Caco-2 (cell line): ENCODE measurements around the gene ALDOB. TPM values are rescaled to one million over a fixed set of nuclear protein-coding genes. Genes with fewer than 3 reads are reported as not detected.

Experiments used
- BruUV-seq: library from RNA; stranded (reverse); fragments of 400-500 nt; replicated peaks from 2 replicates; lab custom pipeline; 2021; lab: Mats Ljungman, UMichigan
- CTCF ChIA-PET: fragments of 300-600 bp; sonication (Branson Sonifier 250); formaldehyde crosslinking; loops from one replicate; lab custom pipeline; 2022; ENCODE audit warnings: antibody characterized with exemption; lab: Charles Lee
- POLR2A ChIA-PET: fragments of 300-600 bp; sonication (Branson Sonifier 250); formaldehyde crosslinking; loops from one replicate; lab custom pipeline; 2022; ENCODE audit warnings: antibody characterized with exemption; lab: Charles Lee
- DNase-seq, 2 experiments: peaks; one replicate each; pipeline versions ENCODE4 v3.0.0 to v3.0.0-alpha.2; 2020 to 2022
- H3K27me3 ChIP-seq: replicated peaks from 2 replicates; pipeline ENCODE4 v1.6.0; 2011; ENCODE audit warnings: low read length; ENCODE audit not compliant: control insufficient read depth, insufficient read depth
- H3K36me3 ChIP-seq: 2 replicates; pipeline ENCODE4 v1.5.1; 2011; ENCODE audit warnings: low read length; ENCODE audit not compliant: control insufficient read depth, insufficient read depth
- H3K4me1 ChIP-seq: fragments of 250-450 bp; sonication (Bioruptor Pico); 2 replicates; pipeline ENCODE4 v1.5.1; 2020; ENCODE audit warnings: mild to moderate bottlenecking
- H3K4me3 ChIP-seq: 2 replicates; pipeline ENCODE4 v1.5.1; 2011; ENCODE audit warnings: low read depth, mild to moderate bottlenecking, control low read depth, low read length
- H3K9me3 ChIP-seq: fragments of 250-450 bp; sonication (Bioruptor Pico); 2 replicates; pipeline ENCODE4 v1.5.1; 2020; ENCODE audit warnings: mild to moderate bottlenecking, moderate library complexity
- H3K27ac Mint-ChIP-seq: one replicate; pipeline ENCODE4 v1.8.0; 2022; ENCODE audit warnings: mixed read lengths; ENCODE audit not compliant: unreplicated experiment
- H3K27me3 Mint-ChIP-seq: one replicate; pipeline ENCODE4 v1.8.0; 2022; ENCODE audit warnings: mixed read lengths; ENCODE audit not compliant: insufficient read depth, unreplicated experiment
- H3K36me3 Mint-ChIP-seq: one replicate; pipeline ENCODE4 v1.8.0; 2022; ENCODE audit warnings: mild to moderate bottlenecking, mixed read lengths; ENCODE audit not compliant: insufficient read depth, unreplicated experiment
- H3K4me1 Mint-ChIP-seq: one replicate; pipeline ENCODE4 v1.8.0; 2022; ENCODE audit warnings: low read depth, mixed read lengths; ENCODE audit not compliant: unreplicated experiment
- H3K4me3 Mint-ChIP-seq: one replicate; pipeline ENCODE4 v1.8.0; 2022; ENCODE audit warnings: mild to moderate bottlenecking, moderate library complexity, mixed read lengths; ENCODE audit not compliant: unreplicated experiment
- H3K9me3 Mint-ChIP-seq: one replicate; pipeline ENCODE4 v1.8.0; 2022; ENCODE audit warnings: mixed read lengths; ENCODE audit not compliant: unreplicated experiment
- CTCF ChIP-seq, 2 experiments: fragments of 200-600 bp in 1 of 2; IDR thresholded peaks; 1 replicate in 1 of 2; 2 replicates in 1 of 2; pipeline versions ENCODE4 v1.5.1 to v1.8.0; 2011 to 2022; ENCODE audit warnings: antibody characterized with exemption in 1 of 2, control low read depth in 1 of 2, inconsistent platforms in 1 of 2, low read depth in 1 of 2, low read length in 1 of 2, mild to moderate bottlenecking in 1 of 2, moderate library complexity in 1 of 2; ENCODE audit not compliant: insufficient read depth in 1 of 2, severe bottlenecking in 1 of 2, unreplicated experiment in 1 of 2
- intact Hi-C: fragments of 100-400 bp; cut with micrococcal nuclease; formaldehyde crosslinking; loops from one replicate; pipeline ENCODE4 v1.10.0; 2022; ENCODE audit not compliant: unreplicated experiment
- total RNA-seq: library from RNA; stranded (reverse); gene quantifications from 2 replicates; pipeline ENCODE4 v1.2.3, GENCODE V29; 2022

Gene ALDOB
- total RNA-seq, 1 experiment from 2014 or later: 0.18 TPM

- Histone ChIP-seq H3K9me3 (no peaks in the 10 kb centered on the region), H3K36me3 (no peaks in the 10 kb centered on the region), H3K27me3 (no peaks in the 10 kb centered on the region), H3K4me3 (no peak overlapping the region), H3K4me1 (peaks cover 2% of the 10 kb centered on the region; the same call in 1 of the 2 replicates)
- Mint-ChIP-seq H3K4me1 (peaks cover 6% of the 10 kb centered on the region), H3K27ac (no peak overlapping the region), H3K36me3 (no peaks in the 10 kb centered on the region), H3K9me3 (no peaks in the 10 kb centered on the region), H3K4me3 (no peak overlapping the region), H3K27me3 (no peaks in the 10 kb centered on the region)
- no TSS peak for BruUV-seq
- peak; percentile 52 to 69 for TF ChIP-seq CTCF (IDR thresholded peaks at IDR 0.05; ENCODE audit: insufficient read depth in 1 of 2, low read depth in 1 of 2, low read length in 1 of 2, severe bottlenecking in 1 of 2, unreplicated experiment in 1 of 2)
- intact Hi-C loops: loop anchor here (1.0 kb wide), 3 partner anchors 10 to 108 kb away; no protein-coding TSS in a partner anchor
- ChIA-PET CTCF (interaction anchor here (0.5 to 2.0 kb wide), 12 partner anchors 8 to 340 kb away, joined by 3 to 34 read pairs (median 4); partner anchors contain the start of genes MRPL50, RNF20 and ZNF189), POLR2A (no interaction called here)
- peak; percentile 37 to 56 for DNase-seq
Observed at GRCh38 chr9:101458963-101459631, 23.5 kb upstream of the ALDOB start.

GRCh38 chr9:101457003-101457402 lies 21.4 kb upstream of the ALDOB start:
- no peaks in the 10 kb centered on the region for H3K36me3 Mint-ChIP-seq
- H3K36me3 ChIP-seq: no peaks in the 10 kb centered on the region
- ChIA-PET CTCF (no interaction called here), POLR2A (no interaction called here)
- no peak overlapping the region for H3K4me3 Mint-ChIP-seq
- peak in 1 of 2 experiments; percentile 50 for DNase-seq
- peaks cover 6% of the 10 kb centered on the region for H3K9me3 Mint-ChIP-seq
- peaks cover 2% of the 10 kb centered on the region; the same call in 1 of the 2 replicates for H3K4me1 ChIP-seq
- no peak overlapping the region for H3K4me3 ChIP-seq
- intact Hi-C loops: loop anchor here (1.0 to 2.0 kb wide), 2 partner anchors 338 to 854 kb away; no protein-coding TSS in a partner anchor
- H3K27me3 Mint-ChIP-seq: no peaks in the 10 kb centered on the region
- H3K27ac Mint-ChIP-seq: no peak overlapping the region
- no TSS peak for BruUV-seq
- TF ChIP-seq CTCF (IDR thresholded peaks at IDR 0.05; ENCODE audit: insufficient read depth in 1 of 2, low read depth in 1 of 2, low read length in 1 of 2, severe bottlenecking in 1 of 2, unreplicated experiment in 1 of 2): peak; percentile 49 to 77
- peaks cover 4% of the 10 kb centered on the region; the same call in 1 of the 2 replicates for H3K9me3 ChIP-seq
- H3K4me1 Mint-ChIP-seq: peaks cover 6% of the 10 kb centered on the region
- no peaks in the 10 kb centered on the region for H3K27me3 ChIP-seq

- Mint-ChIP-seq H3K9me3 (peaks cover 18% of the 10 kb centered on the region), H3K4me1 (no peaks in the 10 kb centered on the region), H3K27ac (no peak overlapping the region), H3K4me3 (no peak overlapping the region), H3K27me3 (no peaks in the 10 kb centered on the region), H3K36me3 (no peaks in the 10 kb centered on the region)
- Histone ChIP-seq H3K4me1 (no peaks in the 10 kb centered on the region; the same call in 1 of the 2 replicates), H3K27me3 (no peaks in the 10 kb centered on the region), H3K4me3 (no peak overlapping the region), H3K36me3 (no peaks in the 10 kb centered on the region), H3K9me3 (peaks cover 4% of the 10 kb centered on the region; the same call in 1 of the 2 replicates)
- intact Hi-C loops: loop anchor here (2.0 kb wide), 1 partner anchor 853 kb away; no protein-coding TSS in a partner anchor
- no peak for DNase-seq
- ChIA-PET POLR2A (no interaction called here), CTCF (no interaction called here)
- no peak for TF ChIP-seq CTCF (IDR thresholded peaks at IDR 0.05; ENCODE audit: insufficient read depth in 1 of 2, low read depth in 1 of 2, low read length in 1 of 2, severe bottlenecking in 1 of 2, unreplicated experiment in 1 of 2)
- BruUV-seq: no TSS peak
Observed at GRCh38 chr9:101455656-101456240, 20.2 kb upstream of the ALDOB start.
